ENCODE measurements around the gene OSCP1.

The OSCP1 gene

DNA sequence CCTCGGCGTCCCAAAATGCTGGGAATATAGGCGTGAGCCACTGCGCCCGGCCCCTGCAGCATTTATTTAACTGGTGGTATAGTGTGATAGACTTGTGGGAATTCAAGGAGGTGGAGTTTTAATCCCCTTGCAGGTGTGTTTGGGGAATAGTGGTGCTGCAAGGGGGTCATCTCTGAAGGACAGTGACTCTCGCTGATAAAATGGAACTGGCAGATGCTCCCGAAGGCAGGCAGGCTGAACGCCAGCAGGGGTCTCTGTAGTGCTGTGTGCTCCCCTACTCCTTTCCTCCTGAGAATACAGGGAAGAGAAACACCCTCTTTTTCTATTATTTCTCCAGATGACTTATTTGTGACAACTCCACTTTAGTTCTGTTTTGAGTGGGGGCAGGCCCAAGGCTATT is 4.0 kb downstream of the OSCP1 start:
- DNase-seq = no peak

DNA sequence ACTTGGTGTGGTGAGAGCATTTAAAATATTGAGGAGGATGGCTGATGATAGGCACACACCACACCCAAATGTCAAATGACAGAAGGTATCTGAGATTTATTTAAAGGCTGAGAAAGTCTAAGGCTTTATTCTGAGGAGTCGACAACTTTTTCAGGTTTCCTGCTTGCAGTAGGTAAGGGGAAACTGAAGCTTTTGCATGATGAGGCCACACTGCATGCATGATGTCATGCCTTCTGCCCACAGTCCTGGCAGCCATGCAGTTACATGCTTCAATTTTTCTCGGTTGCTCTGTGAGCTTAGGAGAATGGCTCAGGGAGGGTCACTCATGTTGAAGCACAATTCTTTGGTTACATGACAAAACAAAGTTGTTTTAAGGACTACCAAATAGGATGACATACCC is 7.0 kb downstream of the OSCP1 start:
- no peak for DNase-seq

DNA sequence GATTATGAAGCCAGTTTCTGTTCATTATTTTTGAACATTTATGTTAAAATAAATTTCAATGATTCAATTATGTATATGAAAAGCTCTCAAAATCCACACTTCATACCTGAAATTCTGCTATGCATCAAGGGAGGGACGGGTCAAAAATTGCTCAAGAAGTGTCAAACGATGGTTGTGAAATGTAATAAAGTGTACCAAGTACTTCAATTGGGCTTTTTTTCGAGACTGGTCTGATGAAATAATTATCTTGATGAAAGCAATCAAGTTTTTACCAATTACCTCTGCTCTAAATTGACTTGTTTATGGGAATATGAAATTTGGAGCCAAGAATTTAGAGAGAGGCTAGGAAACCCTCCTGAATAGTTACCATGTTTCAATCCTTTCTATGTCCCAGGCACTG is 7.9 kb downstream of the OSCP1 start:
- no peak for DNase-seq

- DNase-seq = no peak
Measured at GRCh38 chr1:36440646-36441045, 9.6 kb downstream of the OSCP1 start.

DNA sequence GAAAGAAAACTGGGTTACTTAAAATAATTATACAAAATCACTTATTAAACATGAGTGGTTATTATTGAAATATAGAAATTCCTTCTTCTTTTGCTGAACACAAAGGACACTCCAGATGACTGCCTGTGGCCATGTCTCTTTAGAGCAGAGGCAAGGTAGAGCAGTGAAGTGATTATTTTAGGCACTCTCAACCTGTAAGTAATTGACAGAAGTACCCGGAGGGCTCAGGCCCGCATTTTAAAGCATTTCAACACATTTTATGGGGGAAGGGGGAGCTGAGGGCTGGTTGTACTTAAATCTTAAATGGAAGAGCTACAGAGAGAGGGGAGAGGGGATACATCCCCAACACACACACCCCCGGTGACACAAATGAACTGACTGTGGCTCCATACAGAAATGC is 10.2 kb downstream of the OSCP1 start:
- DNase-seq = no peak

DNA sequence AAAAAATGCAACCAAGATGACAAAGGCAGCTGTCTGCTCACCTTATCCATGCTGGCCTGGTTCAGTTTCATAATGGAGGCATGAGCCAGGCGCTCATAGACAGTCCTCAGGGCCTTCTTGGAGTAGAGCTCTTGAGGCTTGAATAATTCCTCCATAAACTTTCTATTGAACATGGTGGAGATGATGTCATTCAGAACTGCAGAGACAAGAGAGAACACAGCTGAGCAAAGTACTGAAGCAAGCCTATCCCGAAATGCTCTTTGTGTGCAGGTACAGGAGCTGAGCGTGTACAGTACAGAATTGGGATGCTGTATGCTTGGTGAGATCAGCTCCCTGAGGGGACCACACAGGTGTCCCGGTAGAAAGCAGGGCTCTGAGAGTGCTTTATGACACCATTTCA is 11.5 kb downstream of the OSCP1 start:
- no peak for DNase-seq

DNA sequence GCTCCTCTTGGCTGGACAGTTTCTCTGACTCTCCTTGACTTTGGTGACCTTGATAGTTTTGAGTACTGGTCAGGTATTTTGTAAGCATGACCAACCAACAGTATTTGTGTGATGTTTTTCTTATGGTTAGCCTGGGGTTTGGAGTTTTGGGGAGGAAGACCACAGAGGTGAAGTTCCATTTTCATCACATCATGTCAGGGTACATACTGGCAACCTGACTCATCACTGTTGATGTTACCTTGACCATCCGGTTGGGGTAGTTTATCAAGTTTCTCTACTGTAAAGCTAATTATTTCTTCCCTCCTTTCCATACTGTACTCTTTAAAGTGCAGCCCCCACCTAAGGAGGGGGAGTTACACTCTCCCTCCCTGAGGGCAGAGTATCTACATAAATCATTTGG is 13.4 kb downstream of the OSCP1 start:
- DNase-seq = no peak

- no peak for DNase-seq
Measured at GRCh38 chr1:36433102-36433501, 17.1 kb downstream of the OSCP1 start.

GRCh38 chr1:36432616-36433015 is 17.6 kb downstream of the OSCP1 start:
- no peak for DNase-seq

- no peak for DNase-seq
Measured at GRCh38 chr1:36425791-36426190, 24.5 kb downstream of the OSCP1 start.

DNA sequence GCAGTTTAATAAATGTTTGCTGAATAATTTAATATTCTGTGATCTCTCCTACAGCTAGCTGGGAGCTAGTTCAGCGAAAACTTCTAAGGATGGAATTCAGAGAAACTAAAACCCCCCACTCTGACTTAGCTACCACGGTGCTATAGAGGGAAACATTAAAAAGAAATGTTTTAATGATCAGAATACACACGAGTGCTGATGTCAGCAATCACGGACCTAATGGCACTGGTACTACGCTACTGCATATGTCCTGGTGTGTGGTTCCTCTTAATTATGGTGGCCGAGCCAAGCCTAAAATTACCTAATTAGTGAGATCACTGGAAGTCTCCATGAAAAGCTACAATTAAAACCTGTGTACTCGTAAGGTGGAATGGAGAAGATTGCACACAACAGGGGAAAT is 28.6 kb downstream of the OSCP1 start:
- no peak for DNase-seq

DNA sequence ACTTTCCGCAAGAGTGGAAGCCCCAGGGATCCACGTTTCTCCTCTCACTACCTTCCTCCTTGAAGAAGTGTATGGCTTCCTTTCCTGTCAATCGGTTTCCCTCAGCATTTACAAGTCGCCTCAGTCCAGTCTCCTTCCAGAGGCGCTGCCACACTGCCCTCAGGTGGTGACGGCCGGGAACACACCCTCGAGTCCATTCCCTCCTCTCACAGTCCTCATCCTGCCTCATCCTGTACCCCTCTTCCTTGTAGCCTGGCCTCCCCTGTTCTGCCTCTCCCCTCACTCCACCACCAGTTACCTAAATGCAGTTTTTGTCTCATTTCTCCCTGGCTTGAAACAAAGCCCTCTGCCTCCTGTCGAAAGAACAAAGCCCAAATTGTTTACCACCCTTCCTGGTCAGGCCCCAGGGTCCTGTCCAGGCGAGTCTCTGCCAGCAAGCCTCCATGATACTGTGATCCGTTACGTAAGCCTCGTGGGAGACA is 29.4 kb downstream of the OSCP1 start:
- DNase-seq = peak; percentile 72

- DNase-seq = no peak
Measured at GRCh38 chr1:36420409-36420808, 29.8 kb downstream of the OSCP1 start.

DNA sequence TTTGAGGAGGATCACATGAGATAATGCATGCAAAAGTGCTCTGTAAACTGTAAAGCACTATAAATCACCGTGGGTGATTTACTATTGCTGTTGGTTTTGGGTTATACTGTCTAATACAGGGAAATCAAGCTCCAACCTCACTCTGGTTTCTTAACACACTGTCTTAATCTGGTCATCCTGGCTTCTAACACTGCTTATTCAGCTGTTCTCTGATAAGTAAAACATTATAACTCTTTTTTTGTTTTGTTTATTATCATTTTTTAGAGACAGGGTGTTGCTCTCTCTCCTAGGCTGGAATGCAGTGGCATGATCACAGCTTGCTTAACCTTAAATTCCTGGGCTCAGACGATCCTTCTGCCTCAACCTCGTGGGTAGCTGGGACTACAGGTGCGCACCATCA is 30.7 kb downstream of the OSCP1 start:
- DNase-seq = no peak

DNA sequence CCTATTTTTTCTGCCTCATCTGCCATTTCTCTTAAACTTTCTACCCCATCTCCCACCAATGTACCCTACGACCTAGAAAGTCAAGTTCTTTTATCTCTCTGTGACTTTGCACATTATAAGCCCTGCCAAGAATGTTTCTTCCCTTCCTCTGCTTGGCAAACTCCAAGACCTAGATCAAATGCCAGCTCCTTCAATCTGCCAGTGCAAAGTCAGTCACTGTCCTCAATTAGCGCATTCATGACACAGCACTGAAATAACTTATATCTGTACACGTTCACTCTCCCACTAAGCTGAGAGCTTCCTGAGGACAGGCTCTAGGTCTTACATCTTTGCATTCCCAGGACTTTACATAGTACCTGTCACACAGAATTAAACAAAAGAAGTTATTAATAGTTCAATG is 31.1 kb downstream of the OSCP1 start:
- no peak for DNase-seq

DNA sequence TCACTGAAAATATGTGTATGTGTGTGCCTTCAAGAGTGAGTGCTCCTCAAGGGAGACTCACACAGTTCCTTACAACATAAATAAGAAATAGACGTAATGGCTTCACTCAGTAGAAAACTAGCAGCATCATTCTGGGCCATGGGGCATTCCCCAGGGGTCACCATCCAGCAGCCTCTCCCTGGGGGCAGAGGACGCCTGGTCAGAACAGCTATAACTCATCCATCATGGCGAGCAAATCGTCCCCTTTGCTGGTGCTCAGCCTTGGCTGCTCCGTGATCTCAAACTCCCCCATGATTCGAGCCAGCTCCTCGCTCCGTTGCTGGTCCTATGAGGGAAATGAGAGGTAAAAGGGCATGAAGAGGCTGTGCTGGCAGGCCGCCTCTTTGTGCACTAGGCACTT is 32.3 kb downstream of the OSCP1 start:
- DNase-seq = no peak

DNA sequence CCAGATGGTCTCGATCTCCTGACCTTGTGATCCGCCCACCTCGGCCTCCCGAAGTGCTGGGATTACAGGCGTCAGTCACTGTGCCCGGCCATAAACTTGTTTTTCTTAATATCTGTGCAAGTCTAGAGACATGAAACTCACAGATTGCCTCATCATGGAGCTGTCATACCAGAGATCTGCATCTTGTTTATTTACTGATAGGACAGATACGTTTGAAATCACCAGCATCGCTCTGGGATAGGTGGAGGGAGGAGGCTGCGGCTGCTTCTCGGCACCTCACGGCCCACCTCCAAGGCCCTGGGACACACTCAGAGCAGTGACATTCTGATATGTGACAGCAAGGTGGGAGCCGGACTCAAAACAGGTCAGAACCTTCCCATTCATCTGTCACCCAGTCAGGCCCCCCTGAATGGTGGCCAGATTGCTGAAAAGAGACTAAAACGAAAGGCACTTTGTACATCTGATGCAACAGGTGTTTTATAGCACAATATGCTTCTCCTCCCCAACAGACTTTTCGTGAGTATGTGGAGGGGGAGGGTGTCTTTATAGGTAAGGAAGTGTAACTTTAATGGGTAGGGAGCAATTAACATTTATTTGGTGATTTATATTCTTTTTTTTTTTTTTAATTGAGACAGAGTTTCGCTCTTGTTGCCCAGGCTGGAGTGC is 34.5 kb downstream of the OSCP1 start:
- DNase-seq = no peak

DNA sequence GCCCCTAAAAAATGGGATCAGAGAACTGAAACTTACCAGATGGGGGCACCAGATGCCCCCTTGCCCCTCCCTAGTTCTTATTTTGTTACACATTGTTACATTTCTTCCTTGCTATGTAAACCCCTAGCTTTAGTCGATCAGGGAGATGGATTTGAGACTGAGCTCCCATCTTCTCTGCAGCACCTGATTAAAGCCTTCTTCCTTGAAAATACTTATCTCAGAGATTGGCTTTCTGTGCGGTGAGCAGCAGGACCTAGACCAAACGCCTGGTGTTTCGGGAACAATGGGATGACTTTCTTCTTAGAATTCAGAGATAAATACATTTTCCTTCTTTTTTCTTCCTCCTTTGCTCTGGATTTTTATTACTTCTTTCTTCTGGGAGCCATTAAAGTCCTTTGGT is 35.9 kb downstream of the OSCP1 start:
- no peak for DNase-seq

DNA sequence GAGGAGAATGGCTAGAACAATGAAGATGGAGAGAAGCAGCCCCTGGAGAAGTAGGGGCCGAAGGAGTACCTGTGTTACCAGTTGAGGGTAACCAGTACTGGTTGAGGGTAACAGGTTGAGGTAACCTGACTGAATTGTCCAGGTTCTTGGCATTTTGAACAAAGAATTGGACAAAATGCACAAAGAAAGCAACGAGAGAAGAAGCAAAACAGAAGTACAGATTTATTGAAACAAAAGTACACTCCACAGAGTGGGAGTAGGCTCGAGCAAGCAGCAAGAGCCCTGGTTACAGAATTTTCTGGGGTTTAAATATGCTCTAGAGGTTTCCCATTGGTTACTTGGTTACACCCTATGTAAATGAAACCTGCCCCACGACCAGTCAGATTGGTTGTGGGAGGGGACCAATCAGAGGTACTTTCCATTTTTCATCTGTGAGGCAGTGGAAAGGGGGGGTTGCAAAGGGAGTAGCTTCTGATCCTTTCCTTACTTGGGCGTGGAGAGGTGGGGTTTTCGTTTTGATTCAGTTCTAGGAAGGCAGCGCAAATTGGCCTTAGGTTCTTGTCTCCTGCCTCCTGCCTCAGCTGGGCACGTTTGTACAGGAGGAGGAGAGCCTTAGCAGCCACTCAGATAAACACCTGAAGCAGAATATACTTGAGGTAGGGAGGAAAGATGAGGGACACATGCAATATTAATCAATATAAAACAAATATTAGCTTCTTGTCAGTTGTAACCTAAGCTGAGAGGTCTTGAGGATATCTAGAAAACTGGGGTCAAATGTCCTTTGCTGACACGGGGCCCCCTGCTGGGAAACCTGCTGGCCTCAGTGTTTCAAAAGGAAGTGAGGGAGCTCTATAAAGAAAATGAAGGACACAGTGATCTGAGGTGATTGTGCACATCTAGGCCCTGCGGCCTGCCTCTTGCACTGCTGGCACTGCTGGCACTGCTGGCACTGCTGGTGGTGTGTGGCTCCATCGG is 38.3 kb downstream of the OSCP1 start:
- DNase-seq = no peak

GRCh38 chr1:36408479-36408878 is 41.8 kb downstream of the OSCP1 start:
- DNase-seq = peak; percentile 46

DNA sequence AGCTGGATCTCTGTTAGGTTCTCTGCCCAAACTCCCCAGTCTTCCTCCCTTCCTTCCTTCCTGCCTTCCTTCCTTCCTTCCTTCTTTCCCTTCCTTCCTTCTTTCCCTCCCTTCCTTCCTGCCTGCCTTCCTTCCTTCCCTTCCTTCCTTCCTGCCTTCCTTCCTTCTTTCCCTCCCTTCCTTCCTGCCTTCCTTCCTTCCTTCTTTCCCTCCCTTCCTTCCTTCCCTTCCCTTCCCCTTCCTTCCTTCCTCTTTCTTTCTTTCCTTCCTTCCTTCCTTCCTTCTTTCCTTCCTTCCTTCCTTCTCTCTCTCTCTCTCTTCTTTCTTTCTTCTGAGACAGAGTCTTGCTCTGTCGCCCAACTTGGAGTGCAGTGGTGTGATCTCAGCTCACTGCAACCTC is 43.8 kb downstream of the OSCP1 start:
- DNase-seq = no peak

DNA sequence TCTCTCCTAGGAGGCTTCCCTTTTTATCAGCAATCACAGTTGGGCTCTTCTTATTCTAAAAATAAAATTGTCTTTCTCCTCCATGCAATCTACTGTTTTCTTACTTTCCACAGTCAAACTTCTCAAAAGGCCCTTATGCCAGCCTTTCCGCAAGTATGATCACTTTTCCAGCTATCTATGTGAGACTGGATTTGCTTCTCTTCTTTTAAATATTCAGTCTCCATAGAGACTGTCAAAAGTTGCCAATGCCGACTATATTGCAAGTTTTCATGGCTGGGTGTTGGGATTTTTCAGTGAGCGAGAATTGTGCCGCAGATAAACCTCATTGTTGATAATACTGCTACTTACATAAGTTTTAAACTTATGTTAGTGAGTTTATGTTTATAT is 47.8 kb downstream of the OSCP1 start:
- DNase-seq = no peak

DNA sequence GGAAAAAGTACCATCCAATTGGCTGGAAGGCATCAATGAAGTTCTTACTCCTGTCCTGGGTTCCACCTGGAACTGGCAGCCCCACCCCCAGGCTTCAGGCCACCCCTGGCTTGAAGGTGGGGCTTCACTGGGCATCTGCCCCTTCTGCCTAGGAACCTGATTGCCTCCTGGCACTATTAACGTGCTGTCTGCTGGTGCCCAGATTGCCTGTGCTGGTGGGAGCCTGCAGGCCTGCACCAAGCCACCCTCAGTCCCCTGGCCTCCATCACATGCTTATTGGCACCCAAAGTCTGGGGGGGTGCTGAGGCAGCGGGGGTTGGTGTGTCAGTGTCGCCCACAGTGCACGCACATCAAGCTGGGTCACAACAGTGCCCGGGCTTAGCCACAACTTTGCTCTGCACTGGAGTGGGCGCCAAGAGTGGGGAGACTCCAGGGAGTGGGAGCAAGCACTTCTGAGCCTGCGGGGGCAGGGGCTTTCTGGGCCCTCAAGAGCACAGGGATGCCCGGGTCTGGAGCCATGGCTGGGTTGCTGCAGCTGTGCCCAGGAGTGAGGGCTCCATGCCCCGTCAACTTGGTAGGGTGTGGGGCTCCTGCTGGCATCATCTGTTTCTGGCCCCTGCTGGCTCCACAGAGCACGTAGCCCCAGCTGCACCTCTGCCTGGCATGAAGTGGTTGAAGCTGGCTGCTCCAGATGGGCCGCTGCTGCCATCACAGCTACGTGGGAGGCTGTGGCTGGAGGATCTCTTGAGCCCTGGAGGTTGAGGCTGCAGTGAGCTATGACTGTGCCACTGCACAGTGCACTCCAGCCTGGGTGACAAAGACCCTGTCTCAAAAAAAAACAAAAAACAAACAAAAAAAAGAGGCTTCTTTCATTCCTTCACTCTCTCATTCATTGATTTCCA is 48.4 kb downstream of the OSCP1 start:
- DNase-seq = no peak

All from amniotic stem cell (primary cell).